ENCODE measurements around the gene FLYWCH2.

The FLYWCH2 gene

DNA sequence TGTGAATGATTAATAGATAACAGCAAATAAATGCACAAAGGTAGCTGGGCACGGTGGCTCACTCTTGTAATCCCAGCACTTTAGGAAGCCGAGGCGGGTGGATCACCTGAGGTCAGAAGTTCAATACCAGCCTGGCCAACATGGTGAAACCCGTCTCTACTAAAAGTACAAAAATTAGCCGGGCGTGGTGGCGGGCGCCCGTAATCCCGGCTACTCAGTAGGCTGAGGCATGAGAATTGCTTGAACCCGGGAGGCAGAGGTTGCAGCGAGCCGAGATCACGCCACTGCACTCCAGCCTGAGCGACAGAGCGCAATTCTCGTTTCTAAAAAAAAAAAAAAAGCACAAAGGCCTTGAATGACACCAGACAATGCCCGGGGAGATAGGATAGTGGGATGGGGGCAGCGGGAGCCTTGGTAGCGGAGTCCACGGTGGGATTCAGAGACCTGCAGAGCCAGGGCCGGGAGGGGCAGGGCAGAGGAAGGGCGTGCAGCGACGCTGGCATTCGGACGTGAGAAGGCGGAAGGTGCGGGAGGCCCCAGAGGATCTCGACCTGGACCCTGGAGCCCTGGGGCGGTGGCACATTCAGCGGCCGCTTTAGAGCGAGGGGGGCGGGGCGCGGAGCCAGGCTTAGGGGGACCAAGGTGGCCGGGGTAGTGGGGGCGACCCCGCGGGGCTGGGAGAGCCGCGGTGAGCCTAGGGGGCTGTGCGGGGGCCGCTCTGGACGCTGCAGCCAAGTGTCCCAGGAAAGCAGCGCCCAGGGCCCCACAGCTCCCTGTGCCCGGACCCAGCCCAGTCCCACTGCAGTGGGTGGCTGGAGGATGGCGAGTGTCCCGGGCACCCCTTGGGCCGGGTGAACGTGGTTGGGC lies 999 bp upstream of the FLYWCH2 start:
- peak; percentile 29 to 67 (median 46) for DNase-seq

DNA sequence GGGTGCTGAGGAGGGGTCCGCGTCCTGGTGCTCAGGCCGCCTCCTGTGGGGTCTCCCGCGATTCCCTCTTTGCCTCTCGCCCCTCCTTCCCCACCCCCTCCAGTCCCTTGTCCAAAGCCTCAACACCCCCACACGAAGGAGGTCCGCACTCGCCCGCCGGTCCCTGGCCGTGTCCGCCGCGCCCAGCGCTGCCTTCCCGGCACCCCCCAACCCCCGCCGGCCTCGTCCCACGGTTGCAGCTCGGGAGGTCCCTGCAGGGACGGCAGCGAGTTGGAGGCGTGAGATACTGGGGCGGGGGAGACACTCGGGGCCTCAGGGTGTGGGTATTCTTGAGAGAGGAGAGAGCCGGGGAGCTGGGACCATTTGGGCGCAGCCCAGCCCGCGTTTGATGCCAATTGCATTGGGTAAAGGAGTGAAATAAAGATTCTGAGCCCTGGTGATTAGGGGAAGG lies 468 bp downstream of the FLYWCH2 start:
- peak in 2 of 4 experiments; percentile 30 to 44 for DNase-seq

DNA sequence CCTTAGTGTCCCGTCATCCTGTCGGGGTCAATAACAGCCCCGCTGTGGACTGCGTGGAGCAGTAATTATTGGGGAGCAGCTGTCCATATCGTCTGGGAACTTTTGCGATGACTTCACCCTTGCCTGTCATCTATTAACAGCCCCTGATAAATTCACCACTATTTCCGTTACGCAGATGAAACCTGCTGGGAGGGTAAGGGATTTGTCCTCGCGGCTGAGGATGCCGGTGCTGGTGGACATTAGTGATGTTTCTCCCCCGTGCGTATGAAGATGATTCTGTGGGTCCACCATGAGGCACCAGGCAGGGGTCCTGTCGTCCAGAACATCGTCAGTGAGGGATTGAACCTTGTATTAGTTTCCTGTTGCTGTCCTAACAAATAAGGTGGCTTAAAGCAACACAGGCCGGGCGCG lies 1.0 kb downstream of the FLYWCH2 start:
- DNase-seq: no peak

DNA sequence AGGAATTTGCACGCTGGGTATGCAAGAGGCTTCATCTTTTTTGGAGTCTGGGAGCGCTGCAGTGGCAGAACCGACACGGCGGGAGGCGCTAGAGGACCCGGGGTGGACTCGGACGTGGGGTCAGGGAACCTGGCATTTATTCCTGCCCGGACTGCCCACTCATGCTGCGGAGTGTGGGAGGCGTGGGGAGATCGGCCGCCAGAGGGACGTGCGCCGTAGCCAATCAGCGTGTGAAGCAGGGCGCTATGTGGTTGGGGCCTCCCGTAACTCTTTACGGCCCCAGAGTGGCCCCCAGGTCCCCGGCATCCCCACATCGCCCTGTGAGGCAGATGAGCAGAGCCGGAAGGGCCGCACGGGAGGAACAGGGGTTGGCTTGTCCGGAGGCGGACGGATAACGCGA lies 11.2 kb downstream of the FLYWCH2 start:
- no peak for DNase-seq

DNA sequence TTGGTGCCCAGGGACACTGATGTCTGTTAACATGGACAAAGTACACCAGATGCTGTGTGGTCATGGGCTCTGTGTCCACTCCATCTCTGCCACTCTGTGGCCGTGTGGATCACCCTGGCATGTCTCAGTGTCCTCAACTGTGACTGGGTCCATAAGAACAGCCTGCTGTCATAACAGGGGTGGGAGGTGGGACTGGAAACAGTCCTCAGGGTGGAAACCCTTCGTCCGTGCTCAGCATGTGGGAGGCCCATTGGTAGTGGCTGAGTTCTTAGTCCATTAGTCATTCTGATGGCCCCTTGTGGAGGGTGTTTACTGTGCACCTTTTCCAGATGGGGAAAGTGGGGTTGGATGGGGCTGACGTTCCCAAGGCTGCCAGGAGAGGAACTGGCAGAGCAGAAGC lies 12.8 kb downstream of the FLYWCH2 start:
- no peak for DNase-seq

DNA sequence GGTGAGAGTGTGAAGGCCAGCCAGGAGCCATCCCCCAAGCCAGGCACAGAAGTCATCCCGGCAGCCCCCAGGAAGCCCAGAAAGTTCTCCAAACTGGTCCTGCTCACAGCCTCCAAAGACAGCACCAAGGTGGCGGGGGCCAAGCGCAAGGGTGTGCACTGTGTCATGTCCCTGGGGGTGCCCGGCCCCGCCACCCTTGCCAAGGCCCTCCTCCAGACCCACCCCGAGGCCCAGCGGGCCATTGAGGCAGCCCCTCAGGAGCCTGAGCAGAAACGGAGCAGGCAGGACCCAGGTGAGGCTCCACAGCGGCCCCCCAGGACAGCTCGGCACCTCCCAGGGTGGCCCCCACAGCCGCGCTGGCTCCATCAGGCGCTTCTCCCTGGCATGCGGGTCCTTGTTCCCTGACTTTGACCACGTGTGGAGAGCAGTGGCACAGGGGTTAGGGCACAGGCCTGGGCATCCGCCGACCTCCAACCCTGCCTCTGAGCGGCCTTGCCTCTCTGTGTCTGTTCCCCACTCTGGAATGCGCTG lies 13.5 kb downstream of the FLYWCH2 start:
- DNase-seq: no peak

DNA sequence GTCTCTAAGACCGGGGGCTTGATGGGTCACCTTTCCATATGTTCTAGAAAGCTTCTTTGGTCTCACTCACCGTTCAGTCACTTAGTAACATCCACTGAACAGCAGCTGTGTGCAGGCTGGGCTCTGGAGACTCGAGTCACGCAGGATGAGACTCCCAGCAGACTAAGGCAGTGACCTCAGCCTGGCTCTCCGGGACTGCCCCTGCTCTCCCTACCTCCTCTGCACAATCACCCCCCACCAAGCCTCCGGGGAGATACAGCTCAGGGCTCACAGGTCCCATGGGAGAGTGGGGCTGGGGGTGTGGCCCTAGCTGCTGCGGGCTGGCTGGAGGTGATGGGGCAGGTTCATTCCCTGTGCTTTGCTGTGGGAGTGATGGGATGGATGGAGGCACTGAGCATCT lies 14.1 kb downstream of the FLYWCH2 start:
- DNase-seq: no peak

DNA sequence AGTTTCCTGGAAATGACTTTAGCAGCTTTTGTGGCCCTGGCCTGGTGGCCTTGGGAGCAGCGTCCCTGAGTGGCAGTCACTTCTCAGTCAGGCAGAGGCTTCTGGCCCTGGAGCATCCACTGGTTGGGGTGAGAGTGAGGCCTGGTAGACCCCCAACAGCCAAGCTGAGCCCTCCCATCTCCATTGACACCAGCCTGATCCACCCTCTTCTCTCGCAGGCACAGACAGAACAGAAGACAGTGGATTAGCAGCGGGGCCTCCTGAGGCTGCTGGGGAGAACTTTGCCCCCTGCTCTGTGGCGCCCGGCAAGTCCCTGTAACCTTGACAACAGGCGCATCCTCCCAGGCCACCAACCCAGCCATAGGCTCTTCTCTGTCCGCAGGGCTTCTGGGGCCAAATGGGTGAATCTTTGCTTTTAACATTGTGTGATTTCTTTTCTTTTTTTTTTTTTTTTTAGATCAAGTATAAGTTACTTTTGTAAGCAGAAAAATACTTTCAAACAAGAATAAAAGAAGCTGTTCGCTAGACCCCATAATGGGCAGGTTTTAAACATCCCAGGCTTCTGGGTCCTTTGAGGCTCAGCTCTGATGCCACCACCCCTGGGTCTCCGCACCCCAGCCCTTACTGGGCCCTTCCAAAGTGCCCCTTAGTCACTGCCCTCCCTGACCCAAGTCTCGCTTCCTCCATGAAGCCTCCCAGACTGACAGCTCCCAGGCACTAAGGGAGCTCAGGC lies 16.0 kb downstream of the FLYWCH2 start:
- DNase-seq: no peak

DNA sequence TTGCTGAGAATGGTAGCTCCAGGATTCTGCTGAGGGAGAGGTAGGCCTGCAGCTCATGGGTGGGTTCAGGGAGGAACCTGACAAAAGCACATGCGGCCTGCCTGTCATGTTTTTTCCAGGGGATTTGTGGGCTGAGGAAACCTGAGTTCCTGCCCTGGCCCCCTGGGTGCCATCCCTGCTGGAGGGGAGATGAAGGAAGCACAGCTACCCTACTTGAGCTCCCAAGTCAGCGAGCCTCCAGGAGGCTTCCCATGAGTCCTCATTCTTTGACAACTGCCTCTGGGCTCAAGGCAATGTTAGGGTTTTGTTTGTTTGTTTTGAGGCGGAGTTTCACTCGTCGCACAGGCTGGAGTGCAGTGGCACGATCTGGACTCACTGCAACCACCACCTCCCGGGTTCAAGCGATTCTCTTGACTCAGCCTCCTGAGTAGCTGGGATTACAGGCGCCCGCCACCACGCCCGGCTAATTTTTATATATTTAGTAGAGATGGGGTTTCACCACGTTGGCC lies 16.6 kb downstream of the FLYWCH2 start:
- DNase-seq: no peak

DNA sequence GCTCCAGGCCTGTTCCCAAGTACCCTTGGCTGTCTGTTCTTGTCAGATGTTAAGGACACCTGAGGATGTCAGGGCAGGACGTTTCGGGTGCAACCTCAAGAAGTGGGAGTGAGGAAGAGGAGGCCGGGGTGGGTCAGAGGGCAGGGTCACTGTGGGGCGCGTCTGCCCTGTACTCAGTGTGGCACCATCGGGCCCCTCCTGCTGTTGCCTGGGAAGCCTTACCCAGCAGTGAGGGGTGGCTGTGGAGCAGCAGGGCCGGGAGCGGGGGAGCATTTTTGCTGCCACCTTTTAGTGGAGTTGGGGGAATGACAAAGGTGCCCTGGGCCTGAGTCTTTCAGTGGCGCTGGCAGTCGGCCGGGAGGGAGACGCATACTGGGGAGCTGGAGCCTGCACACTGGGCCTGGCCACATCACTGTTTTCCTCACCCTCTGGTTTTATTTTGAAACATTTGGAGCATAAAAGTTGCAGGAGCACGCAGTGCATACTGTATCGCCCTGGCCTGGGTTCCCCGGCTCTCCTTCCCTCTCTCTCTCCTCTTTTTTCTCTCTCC lies 17.6 kb downstream of the FLYWCH2 start:
- DNase-seq: no peak

DNA sequence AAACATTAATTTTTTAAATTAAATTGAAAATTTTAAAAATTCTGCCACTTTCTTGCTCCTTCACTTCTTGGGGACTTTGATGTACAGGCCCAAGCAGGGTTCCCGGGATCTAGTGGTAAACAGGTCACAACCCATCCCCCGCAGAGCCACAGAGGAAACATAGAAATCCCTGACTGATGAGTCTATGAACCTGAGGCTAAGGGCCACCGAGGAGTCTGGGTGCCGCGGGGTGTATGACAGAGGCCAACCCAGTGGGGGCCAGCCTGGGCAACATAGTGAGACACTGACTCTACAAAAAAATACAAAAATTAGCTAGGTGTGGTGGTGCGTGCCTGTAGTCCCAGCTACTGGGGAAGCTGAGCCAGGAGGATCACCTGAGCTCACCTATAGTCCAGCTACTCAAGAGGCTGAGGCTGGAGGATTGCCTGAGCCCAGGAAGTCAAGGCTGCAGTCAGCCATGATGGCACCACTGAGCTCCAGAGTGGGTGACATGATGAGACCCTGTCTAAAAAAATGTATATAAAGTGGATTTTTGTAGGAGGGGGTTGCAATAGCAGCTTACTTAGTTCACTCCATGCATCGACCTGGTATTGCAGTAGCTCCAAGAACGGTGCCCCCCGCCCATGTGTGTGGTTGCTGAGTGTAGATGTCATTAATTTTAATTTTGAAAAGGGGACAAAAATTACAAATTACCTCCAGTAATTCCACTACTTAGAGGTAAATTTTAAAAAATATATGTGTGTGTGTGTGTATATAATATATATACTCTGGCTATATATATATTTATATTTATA lies 19.5 kb downstream of the FLYWCH2 start:
- DNase-seq: no peak

DNA sequence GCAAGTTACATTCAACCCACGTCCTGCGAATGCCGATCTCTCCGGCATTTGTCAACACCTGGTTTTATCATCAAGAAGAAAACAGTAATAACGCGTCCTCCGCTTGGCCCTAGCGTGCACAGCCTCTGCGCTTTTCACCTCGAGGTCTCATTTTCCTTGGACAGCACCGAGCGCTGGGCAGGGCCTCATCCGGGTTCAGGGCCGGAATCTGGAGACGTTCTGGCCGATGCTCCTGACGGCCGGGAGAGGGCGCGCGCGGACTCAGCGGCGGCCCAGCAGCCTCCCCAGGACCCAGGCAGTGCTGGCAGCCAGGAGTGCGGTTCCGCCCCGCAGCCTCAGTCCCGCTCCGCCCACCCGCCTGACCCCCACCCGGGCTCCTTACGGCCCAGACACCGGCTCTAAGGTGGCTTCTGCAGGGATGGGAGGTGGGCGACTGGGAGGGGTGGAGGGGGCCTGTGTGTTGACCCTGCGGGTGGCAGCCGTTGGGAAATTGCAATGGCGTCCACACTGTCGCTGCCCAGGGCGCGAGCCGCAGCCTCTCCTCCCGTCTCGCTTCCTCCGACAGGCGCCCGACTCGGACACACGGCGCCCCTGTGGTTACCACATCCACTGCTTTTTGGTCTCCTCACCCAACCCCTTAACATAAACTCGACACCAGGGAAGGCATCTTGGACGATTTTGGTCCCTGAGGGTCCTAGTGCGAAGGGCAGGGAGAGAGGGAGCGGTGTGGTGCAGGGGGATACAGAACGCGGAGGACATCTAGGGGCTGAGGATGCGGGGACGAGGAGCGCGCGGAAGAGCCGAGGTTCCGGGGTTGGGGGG lies 21.3 kb downstream of the FLYWCH2 start:
- peak; percentile 90 to 94 (median 92) for DNase-seq

DNA sequence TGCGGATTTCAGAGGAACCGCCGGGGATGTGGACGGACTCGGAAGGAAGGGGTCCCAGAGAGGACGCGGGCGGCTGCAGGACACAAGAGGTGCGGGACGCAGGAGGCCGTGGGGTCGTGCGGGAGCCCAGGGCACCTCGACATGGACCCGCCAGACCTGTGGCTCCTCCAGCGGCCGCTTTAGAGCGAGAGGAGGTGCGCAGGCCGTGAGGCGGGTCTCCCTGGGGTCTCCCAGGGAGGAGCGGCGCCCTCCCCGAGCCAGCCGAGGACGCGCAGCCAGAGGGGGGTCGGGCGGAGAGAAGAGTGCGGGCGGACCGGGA lies 21.9 kb downstream of the FLYWCH2 start:
- peak; percentile 8 to 39 (median 22) for DNase-seq

DNA sequence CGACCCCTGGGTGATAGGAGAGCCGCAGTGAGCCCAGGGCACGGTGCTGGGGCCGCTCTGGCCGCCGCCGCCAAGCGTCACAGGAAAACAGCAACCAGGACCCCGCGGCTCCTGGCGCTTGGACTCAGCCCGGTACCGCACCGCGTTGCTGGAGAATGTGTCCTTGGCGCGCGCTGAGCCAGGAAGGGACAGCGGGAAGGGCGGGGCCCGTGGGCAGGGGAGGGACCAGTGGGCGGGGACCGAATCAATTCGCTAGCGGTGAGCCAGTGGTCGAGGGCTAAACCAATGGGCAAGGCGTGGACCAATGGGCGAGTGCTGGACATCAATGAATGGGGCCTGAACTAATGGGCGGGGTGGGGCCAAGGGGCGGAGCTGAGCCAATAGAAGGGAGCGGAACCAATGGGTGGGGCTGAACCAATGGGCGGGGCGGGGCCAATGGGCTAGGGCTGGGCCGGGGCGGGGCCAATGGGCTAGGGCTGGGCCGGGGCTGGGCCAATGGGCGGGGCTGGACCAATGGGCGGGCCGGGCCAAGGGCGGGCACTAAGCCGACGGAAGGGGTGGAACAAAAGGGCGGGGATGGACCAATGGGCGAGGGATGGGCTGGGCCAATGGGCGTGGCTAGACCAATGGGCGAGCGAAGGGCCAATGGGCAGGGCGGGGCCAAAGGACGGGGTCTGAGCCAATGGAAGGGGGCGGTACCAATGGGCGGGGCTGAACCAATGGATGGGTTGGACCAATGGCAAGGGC lies 22.4 kb downstream of the FLYWCH2 start:
- peak; percentile 99 to 100 (median 100) for DNase-seq

DNA sequence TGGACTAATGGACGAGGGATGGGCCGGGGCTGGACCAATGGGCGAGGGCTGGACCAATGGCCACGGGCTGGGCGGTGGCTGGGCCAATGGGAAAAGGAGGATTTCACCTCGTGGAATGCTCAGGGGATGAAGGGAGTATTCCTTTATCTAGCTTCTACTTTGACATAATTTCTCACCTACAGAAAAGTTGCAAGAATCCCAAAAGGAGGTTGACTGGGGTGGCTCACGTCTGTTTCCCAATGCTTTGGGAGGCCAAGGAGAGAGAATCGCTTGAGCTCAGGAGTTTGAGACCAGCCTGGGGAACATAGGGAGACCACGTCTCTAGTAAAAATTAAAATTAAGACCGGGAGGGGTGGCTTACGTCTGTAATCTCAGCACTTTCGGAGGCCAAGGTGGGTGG lies 23.0 kb downstream of the FLYWCH2 start:
- no peak for DNase-seq

DNA sequence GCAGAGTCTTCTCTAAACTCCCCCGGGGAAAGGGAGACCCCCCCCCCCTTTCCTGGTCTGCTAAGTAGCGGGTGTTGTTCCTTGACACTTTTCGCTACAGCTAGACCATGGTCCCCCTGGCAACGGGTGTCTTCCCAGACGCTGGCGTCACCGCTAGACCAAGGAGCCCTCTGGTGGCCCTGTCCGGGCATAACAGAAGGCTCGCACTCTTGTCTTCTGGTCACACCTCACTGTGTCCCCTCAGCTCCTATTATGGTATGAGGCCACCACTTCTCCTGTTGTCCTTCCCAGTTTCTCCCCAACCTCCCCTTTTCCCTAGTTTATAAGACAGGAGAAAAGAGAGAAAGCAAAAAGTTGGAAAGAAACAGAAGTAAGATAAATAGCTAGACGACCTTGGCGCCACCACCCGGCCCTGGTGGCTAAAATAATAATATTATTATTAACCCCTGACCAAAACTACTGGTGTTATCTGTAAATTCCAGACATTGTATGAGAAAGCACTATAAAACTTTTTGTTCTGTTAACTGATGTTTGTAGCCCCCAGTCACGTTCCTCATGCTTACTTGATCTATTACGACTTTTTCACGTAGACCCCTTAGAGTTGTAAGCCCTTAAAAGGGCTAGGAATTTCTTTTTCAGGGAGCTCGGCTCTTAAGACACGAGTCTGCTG lies 24.2 kb downstream of the FLYWCH2 start:
- DNase-seq: peak; percentile 42 to 71 (median 54)

DNA sequence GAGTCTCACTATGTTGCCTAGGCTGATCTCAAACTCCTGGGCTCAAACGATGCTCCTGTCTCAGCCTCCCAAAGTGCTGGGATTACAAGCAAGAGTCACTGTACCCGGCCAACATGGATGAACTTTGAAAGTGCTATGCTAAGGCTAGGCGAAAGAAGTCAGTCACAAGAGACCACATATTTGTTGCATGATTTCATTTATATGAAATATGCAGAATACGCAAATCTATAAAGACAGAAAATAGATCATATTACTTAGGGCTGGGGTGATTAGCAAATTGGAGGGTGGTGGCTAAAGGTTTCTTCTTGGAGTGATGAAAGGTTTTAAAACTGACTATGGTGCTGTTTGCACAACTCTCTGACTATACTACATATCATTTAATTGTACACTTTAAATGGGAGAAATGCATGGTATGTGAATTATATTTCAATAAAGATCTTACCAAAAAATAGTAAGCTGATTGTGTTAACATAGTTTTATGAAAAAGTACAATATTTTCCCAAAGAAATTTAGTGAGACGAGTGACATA lies 27.5 kb downstream of the FLYWCH2 start:
- no peak for DNase-seq

DNA sequence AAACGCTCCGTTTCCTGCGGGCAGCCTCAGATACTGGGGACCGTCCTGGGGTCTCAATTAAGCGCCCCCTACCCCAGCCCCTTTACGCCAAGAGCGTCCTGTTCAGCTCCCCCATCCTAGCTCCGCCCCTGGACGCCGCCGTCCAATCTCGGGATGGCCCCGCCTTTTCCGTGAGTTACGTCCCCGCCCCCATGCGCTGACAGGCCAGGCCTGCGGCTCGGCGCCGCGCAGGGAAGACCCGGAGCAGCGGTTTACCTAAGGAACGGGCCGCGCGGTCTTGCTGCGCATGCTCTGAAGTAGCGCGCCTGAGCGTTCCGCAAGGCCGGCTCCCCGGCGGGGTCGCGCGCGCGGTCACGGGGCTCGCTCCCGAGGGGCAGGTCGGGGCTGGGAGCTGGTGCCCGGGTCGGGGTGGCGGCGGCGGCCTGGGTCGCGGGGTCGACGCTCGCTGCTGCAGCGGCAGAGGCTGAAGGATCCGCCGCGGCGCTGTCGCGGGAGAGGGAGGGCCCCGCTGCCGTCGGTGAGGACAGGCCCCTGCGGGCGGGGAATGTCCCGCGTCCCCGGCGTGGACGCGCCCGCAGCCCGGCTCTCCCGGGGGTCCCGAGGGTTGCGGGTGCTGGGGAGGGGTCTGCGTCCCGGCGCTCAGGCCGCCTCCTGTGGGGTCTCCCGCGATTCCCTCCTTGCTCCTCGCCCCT lies 28.8 kb downstream of the FLYWCH2 start, which contains the start of gene FLYWCH1:
Gene FLYWCH1 (plus strand): TSS at position 294 of the 692 bp plus-strand sequence. CDS start 17,755 bp downstream, outside the sequence.
- peak; percentile 98 to 100 (median 100) for DNase-seq
